Hepatocyte (in vitro differentiated cells): ENCODE data around the gene KMT5B. TPM values are rescaled to one million over a fixed set of nuclear protein-coding genes. Genes with fewer than 3 reads are reported as not detected.

Source experiments
- DNase-seq: peaks from one replicate; pipeline ENCODE4 v3.0.0-alpha.2; 2016; ENCODE audit warnings: low spot score
- H2AFZ ChIP-seq: fragments of 200-600 bp; sonication (generic); 2 replicates; pipeline ENCODE4 v1.6.0; 2016; ENCODE audit warnings: antibody characterized with exemption, mild to moderate bottlenecking
- H3K27ac ChIP-seq: fragments of 200-600 bp; sonication (generic); 2 replicates; pipeline ENCODE4 v1.5.1; 2016; ENCODE audit warnings: mild to moderate bottlenecking
- H3K27me3 ChIP-seq: fragments of 200-600 bp; sonication (generic); 2 replicates; pipeline ENCODE4 v1.6.1; 2016
- H3K36me3 ChIP-seq: fragments of 200-600 bp; sonication (generic); replicated peaks from 2 replicates; pipeline ENCODE4 v1.5.1; 2016; ENCODE audit warnings: low read depth; ENCODE audit not compliant: insufficient read depth
- H3K4me1 ChIP-seq: fragments of 200-600 bp; sonication (generic); 2 replicates; pipeline ENCODE4 v1.5.1; 2016; ENCODE audit warnings: mild to moderate bottlenecking, moderate library complexity; ENCODE audit not compliant: insufficient read depth
- H3K4me2 ChIP-seq: fragments of 200-600 bp; sonication (generic); 2 replicates; pipeline ENCODE4 v1.6.0; 2016
- H3K4me3 ChIP-seq: fragments of 200-600 bp; sonication (generic); 2 replicates; pipeline ENCODE4 v1.5.1; 2016; ENCODE audit warnings: mild to moderate bottlenecking
- H3K79me2 ChIP-seq: fragments of 200-600 bp; sonication (generic); 2 replicates; pipeline ENCODE4 v1.6.0; 2017; ENCODE audit warnings: mild to moderate bottlenecking
- H3K9me2 ChIP-seq: fragments of 200-600 bp; sonication (generic); replicated peaks from 2 replicates; pipeline ENCODE4 v1.6.0; 2017; ENCODE audit warnings: mild to moderate bottlenecking; ENCODE audit not compliant: insufficient read depth
- H3K9me3 ChIP-seq: fragments of 200-600 bp; sonication (generic); 2 replicates; pipeline ENCODE4 v1.5.1; 2016; ENCODE audit warnings: low read depth, mild to moderate bottlenecking
- H4K20me1 ChIP-seq: fragments of 200-600 bp; sonication (generic); 2 replicates; pipeline ENCODE4 v1.6.0; 2016; ENCODE audit warnings: mild to moderate bottlenecking; ENCODE audit not compliant: insufficient read depth, poor library complexity, severe bottlenecking
- EZH2 ChIP-seq: fragments of 200-600 bp; sonication (generic); IDR thresholded peaks from 2 replicates; pipeline ENCODE4 v1.6.1; 2016; ENCODE audit warnings: antibody characterized with exemption, mild to moderate bottlenecking, borderline replicate concordance
- EZH2phosphoT487 ChIP-seq: fragments of 200-600 bp; sonication (generic); IDR thresholded peaks from one replicate; pipeline ENCODE4 v1.6.1; 2018; ENCODE audit warnings: antibody characterized with exemption, mild to moderate bottlenecking, low read depth, moderate library complexity; ENCODE audit not compliant: unreplicated experiment, severe bottlenecking
- WGBS: methylation state at CpG from one replicate; pipeline ENCODE4 v1.1.6; 2016; ENCODE audit warnings: low lambda C conversion rate; ENCODE audit errors: missing lambda C conversion rate; 5-methylcytosine and 5-hydroxymethylcytosine counted together
- polyA plus RNA-seq: library from polyadenylated mRNA; unstranded; fragments of >200 nt; fragmentation: Nextera tagmentation; extraction: Ambion mirVana; gene quantifications from 2 replicates; pipeline ENCODE4 v1.2.1, GENCODE V29; 2016
- total RNA-seq: library from RNA; depleted of rRNA; stranded (reverse); fragments of >200 nt; gene quantifications from 2 replicates; pipeline ENCODE4 v1.2.3, GENCODE V29; 2014
- TF ChIP-seq, protein P1 (sequence below): fragments of 200-600 bp; sonication (generic); IDR thresholded peaks from 2 replicates; pipeline ENCODE4 v1.5.1; 2016; ENCODE audit warnings: antibody characterized with exemption, mild to moderate bottlenecking; ENCODE audit not compliant: poor library complexity

Gene KMT5B
- total and polyA plus RNA-seq, 2 experiments from 2014 or later = 29.9 to 36.0 TPM

DNA sequence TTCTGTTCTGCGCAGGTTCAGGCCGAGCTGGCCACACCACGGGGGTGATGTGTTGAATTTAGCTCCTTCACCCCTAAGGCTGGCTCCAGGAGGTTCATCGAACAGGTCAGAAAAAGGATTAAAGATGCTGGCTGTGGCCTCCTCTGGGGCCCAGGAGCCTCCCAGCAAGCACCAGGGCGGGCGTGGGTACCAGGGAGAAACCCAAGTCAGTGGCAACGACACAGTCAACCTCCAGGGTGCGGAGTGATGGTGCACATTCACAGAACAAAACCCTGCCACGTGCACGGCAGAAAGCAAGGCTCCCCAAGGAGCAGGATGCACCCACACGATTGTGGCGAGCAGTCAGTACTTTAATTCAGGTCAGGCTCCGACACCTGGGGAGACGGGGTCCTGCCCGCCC, 47.9 kb upstream of the KMT5B start:
- TF ChIP-seq EZH2phosphoT487 = no peak
- TF ChIP-seq, protein P1, sequence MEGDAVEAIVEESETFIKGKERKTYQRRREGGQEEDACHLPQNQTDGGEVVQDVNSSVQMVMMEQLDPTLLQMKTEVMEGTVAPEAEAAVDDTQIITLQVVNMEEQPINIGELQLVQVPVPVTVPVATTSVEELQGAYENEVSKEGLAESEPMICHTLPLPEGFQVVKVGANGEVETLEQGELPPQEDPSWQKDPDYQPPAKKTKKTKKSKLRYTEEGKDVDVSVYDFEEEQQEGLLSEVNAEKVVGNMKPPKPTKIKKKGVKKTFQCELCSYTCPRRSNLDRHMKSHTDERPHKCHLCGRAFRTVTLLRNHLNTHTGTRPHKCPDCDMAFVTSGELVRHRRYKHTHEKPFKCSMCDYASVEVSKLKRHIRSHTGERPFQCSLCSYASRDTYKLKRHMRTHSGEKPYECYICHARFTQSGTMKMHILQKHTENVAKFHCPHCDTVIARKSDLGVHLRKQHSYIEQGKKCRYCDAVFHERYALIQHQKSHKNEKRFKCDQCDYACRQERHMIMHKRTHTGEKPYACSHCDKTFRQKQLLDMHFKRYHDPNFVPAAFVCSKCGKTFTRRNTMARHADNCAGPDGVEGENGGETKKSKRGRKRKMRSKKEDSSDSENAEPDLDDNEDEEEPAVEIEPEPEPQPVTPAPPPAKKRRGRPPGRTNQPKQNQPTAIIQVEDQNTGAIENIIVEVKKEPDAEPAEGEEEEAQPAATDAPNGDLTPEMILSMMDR = no peak
- TF ChIP-seq EZH2 = no peak

DNA sequence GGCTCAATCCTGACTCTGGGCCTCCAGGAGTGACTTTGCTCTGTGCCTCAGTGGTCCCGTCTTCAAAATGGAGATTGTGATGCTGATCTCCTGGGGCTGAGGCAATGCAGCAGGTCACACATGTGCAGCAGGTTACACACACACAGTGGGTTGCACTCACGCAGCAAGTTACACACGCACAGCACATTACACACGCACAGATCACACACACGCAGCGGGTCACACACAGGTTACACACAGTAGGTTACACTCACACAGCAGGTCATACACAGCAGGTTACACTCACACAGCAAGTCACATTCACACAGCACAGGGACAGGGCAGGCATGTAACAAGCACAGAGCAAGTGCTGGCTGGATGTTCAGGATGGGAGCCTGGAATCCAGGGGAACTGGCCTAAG, 47.4 kb upstream of the KMT5B start:
- H3K79me2 ChIP-seq = peaks cover 2% of the 10 kb centered on the region
- H3K4me1 ChIP-seq = peaks cover 13% of the 10 kb centered on the region
- TF ChIP-seq, protein P1 = no peak
- TF ChIP-seq EZH2 = no peak
- H3K9me3 ChIP-seq = no peaks in the 10 kb centered on the region
- no peak overlapping the region for H3K27ac ChIP-seq
- H3K4me3 ChIP-seq = no peak overlapping the region
- no peak overlapping the region for H2AFZ ChIP-seq
- no peak overlapping the region for H3K4me2 ChIP-seq
- H3K27me3 ChIP-seq = no peaks in the 10 kb centered on the region
- H3K36me3 ChIP-seq = no peaks in the 10 kb centered on the region
- no peaks in the 10 kb centered on the region for H4K20me1 ChIP-seq
- H3K9me2 ChIP-seq = no peaks in the 10 kb centered on the region
- WGBS = 99% methylated on average over 6 of the region's 6 CpGs
- no peak for DNase-seq

More for the DNA sequence above, 47.9 kb upstream of the KMT5B start:
- no peak overlapping the region for H3K27ac ChIP-seq
- H3K27me3 ChIP-seq = no peaks in the 10 kb centered on the region
- H3K4me1 ChIP-seq = peaks cover 11% of the 10 kb centered on the region
- H3K4me3 ChIP-seq = no peak overlapping the region
- H3K9me2 ChIP-seq = no peaks in the 10 kb centered on the region
- H3K36me3 ChIP-seq = no peaks in the 10 kb centered on the region
- no peaks in the 10 kb centered on the region for H3K9me3 ChIP-seq
- H2AFZ ChIP-seq = no peak overlapping the region
- WGBS = 94% methylated on average over 15 of the region's 15 CpGs
- no peak for DNase-seq
- H4K20me1 ChIP-seq = no peaks in the 10 kb centered on the region
- peaks cover 3% of the 10 kb centered on the region for H3K79me2 ChIP-seq
- H3K4me2 ChIP-seq = no peak overlapping the region

DNA sequence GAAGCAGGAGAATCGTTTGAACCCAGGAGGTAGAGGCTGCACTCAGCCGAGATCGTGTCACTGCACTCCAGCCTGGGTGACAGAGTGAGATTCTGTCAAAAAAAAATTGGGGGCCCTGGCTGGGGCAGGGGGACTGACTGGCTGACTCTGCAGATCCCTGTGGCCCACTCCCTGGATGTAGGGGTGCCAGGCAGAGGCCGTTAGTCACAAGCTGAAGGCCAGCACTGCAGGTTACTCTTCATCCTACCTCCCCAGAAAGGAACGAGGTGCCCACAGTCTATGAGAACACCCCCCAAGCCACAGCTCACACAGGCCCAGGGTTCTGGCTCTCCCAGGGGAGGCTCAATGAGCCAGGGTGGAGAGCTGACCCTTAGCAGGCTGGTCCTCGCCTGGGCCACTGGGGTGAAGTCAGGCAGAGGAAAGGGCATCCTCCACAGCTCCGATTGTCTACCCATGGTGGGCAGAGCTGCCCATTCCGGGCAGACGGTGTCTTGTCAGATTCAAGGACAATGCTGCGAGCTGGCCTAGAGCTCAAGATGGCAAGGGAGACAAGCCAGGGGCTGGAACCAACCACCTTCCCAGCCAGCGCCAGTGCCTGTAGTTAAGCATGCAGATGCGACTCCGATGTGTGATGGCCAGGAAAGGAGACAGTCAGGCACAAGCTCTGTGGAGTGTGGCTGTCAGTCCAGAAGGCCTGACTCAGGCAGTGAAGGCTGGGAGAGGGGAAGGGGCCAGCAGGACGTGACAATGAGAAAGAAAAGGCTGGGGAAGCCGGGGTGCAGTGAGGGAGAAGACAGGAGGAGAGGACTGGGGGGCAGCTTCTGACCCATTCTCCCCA, 46.2 kb upstream of the KMT5B start:
- Histone ChIP-seq H3K36me3 (no peaks in the 10 kb centered on the region), H3K4me2 (no peak overlapping the region), H3K79me2 (no peaks in the 10 kb centered on the region), H3K27me3 (no peaks in the 10 kb centered on the region), H3K27ac (no peak overlapping the region), H3K9me2 (no peaks in the 10 kb centered on the region), H2AFZ (no peak overlapping the region), H4K20me1 (no peaks in the 10 kb centered on the region), H3K9me3 (no peaks in the 10 kb centered on the region), H3K4me1 (peaks cover 13% of the 10 kb centered on the region), H3K4me3 (no peak overlapping the region)
- no peak for DNase-seq
- WGBS = 90% methylated on average over 15 of the region's 15 CpGs
- TF ChIP-seq, protein P1 = no peak
- TF ChIP-seq EZH2phosphoT487 (no peak), EZH2 (no peak)
